Measurements from ENCODE around the gene PRPF6. TPM values are rescaled to one million over a fixed set of nuclear protein-coding genes. Genes with fewer than 3 reads are reported as not detected.

Gene PRPF6
- total RNA-seq, 1 donor from 2014 or later: 62.4 TPM

DNA sequence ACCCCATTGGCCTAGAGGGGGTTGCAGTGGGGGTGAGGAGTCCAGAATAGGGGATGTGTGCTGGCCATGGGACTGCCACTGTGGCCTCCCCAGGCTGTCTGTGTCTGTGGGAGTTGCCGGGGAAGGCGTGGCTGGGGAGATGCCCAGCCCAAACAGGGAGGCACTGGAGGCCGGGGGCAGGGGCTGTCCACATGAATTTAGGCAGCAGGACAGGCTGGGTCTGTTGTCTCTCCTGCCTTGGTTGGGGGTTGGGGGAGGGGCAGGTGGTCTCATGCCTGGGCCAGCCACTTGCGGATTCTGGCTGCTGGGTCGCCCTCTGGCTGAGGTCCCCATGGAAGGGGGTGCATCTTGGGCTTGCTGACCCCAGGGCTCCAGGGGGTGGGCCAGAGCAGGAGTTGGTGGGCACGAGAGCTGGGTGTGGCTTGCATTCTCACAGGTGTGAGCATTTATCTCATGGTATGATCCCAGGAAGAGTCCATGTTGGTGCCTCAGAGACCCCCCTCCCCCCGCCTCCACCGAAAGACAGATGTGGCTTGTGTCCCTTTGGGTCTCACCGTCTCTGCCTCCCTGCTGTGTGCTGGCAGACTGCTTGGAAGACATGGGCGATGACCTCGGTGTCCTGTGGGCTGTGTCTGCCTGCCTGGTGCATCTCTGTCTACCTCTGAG, 64.5 kb downstream of the PRPF6 start:
- TF ChIP-seq, protein P1, sequence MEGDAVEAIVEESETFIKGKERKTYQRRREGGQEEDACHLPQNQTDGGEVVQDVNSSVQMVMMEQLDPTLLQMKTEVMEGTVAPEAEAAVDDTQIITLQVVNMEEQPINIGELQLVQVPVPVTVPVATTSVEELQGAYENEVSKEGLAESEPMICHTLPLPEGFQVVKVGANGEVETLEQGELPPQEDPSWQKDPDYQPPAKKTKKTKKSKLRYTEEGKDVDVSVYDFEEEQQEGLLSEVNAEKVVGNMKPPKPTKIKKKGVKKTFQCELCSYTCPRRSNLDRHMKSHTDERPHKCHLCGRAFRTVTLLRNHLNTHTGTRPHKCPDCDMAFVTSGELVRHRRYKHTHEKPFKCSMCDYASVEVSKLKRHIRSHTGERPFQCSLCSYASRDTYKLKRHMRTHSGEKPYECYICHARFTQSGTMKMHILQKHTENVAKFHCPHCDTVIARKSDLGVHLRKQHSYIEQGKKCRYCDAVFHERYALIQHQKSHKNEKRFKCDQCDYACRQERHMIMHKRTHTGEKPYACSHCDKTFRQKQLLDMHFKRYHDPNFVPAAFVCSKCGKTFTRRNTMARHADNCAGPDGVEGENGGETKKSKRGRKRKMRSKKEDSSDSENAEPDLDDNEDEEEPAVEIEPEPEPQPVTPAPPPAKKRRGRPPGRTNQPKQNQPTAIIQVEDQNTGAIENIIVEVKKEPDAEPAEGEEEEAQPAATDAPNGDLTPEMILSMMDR (conservative IDR thresholded peaks at IDR 0.05; ENCODE audit: low read depth, low read length): no peak
- DNase-seq (ENCODE audit: low read depth): no peak
- H3K4me3 ChIP-seq (ENCODE audit: low read depth, low read length): no peak overlapping the region

DNA sequence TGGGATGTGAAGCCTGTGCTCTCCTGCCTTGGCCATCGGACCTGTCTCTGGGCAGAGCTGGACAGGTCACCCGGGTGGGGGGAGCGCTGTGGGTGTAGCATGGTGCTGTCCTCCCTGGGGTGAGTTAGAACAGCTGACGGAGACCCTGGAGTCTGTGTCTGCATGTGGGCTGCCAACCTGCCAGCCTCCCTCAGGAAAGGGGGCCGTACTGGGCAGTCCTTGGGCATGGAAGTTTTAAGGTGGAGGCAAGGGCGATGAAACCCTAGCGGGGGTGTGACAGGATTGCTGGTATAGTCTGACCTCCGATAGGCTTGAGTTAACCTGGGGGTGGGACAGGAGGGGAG, 66.1 kb downstream of the PRPF6 start:
- no peak for DNase-seq (ENCODE audit: low read depth)
- TF ChIP-seq, protein P1 (conservative IDR thresholded peaks at IDR 0.05; ENCODE audit: low read depth, low read length): no peak
- H3K4me3 ChIP-seq (ENCODE audit: low read depth, low read length): no peak overlapping the region

DNA sequence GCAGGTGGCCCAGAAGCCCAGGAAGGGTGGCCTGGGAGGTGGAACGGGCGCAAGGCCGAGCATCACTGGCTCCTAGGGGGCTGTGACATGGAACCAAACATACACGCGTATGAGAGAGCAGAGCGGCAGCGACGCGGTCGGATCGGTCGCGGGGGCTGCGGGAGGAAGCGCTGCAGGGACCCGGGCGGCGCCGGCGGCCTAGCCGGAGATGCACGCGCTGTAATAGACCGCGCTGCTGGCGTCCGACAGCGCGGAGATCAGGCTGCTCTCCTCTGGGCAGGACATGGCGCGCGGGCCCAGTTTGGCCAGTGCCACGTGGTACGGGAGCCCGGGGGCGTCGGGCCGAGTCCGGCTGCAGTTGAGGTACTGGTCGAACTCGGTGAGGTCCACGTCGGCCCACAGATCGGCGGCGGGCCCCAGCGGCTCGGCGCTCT, 67.1 kb downstream of the PRPF6 start:
- TF ChIP-seq, protein P1 (conservative IDR thresholded peaks at IDR 0.05; ENCODE audit: low read depth, low read length): no peak
- H3K4me3 ChIP-seq (ENCODE audit: low read depth, low read length): no peak overlapping the region
- no peak for DNase-seq (ENCODE audit: low read depth)

DNA sequence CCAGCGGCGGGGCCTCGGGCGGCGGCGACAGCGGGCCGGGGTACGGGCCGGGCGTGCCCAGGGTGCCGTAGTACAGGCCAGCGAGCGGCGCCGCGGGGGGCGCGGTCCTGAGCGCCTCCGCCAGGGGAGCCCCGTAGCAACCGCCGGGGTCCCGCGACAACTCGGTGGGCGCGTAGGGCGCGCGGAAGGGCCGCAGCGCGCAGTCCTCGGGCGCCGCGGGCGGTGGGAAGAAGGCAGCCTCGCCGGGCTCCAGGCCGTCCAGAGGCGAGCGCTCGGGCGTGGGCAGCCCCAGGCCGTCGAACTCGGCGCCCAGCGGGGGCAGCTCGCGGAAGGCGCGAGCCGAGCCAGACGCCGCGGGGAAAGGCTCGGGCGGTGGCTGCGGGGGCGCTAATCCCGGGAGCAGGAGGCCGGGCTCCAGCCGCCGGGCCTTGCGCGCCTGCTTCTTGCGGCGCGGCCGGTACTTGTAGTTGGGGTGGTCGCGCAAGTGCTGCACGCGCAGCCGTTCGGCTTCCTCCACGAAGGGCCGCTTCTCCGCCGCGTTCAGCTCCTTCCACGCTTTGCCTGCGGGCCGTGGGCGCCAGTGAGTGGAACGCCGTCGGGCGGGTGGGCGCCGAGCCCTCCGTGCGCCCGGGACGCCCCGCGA, 67.6 kb downstream of the PRPF6 start:
- DNase-seq (ENCODE audit: low read depth): no peak
- TF ChIP-seq, protein P1 (conservative IDR thresholded peaks at IDR 0.05; ENCODE audit: low read depth, low read length): no peak
- H3K4me3 ChIP-seq (ENCODE audit: low read depth, low read length): no peak overlapping the region

DNA sequence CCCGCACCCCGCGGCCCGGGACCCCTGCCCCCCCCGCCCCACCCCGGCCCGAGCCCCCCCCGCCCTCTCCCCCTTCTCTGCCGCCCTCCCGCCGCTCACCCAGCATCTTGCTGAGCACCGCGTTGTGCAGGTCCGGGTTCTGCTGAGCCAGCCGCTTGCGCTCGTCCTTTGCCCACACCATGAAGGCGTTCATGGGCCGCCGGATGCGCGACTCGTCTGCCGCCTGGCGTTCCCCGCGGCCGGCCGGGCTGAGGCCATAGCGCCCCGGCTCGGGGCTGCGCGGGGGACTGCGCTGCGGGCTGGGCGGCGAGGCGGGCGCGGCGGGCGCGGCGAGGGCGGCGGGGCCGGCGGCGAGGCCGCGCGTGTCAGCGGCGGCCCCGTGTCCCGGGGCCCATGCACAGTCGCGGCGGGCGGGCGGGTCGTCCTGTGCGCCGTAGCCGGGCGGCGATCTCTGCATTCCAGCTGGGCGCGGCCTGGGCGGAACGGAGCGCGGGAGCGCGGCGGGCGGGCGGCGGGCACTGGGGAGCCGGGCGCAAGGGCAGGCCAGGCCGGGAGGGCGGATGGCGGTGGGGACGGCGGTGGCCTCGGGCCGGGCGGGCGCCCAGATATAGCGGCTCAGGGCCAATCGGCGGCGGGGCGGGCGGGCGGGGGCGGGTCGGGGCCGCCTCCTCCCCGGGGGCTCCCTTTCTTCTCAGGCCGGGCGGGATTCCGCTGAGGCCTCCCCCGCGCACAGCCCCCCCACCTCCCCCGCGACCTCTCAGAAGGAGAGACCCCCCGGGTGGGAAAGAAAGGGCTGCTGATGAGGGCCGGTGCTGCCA, 68.3 kb downstream of the PRPF6 start, which contains the start of gene SOX18:
Gene SOX18 (minus strand): TSS at position 580 of the 818 bp plus-strand sequence. CDS start 123 bp downstream, at position 457.
- TF ChIP-seq, protein P1 (conservative IDR thresholded peaks at IDR 0.05; ENCODE audit: low read depth, low read length): no peak
- DNase-seq (ENCODE audit: low read depth): no peak
- no peak within 1 kb of the TSS for H3K4me3 ChIP-seq (ENCODE audit: low read depth, low read length)

DNA sequence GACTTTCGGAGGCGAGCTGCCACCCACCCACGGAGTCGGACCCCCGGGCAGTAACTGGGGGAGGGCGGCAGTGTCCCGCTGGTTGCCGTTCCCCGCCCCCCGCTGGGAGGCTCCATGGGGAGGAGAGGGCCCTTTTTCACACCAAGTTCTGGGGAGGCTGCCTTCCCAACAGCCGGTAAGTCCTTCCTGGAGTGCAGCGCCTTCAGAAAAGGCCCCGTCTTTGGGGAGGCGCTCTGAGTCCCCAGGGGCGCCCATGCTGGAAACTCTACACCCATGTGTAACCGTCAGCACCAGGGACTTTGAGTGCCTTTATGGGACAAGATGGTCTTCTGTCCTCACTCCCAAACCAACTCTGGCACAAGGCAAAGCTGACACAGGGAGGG, 68.9 kb downstream of the PRPF6 start:
- no peak overlapping the region for H3K4me3 ChIP-seq (ENCODE audit: low read depth, low read length)
- TF ChIP-seq, protein P1 (conservative IDR thresholded peaks at IDR 0.05; ENCODE audit: low read depth, low read length): no peak
- no peak for DNase-seq (ENCODE audit: low read depth)

All from epithelial cell of proximal tubule (primary cell).